ENCODE measurements around the gene MUC3A.
"Not testable (repeated sequence)": the region's sequence is repeated elsewhere in the genome, so short reads cannot be mapped to it uniquely, and the experiment has no call there.

Gene MUC3A

DNA sequence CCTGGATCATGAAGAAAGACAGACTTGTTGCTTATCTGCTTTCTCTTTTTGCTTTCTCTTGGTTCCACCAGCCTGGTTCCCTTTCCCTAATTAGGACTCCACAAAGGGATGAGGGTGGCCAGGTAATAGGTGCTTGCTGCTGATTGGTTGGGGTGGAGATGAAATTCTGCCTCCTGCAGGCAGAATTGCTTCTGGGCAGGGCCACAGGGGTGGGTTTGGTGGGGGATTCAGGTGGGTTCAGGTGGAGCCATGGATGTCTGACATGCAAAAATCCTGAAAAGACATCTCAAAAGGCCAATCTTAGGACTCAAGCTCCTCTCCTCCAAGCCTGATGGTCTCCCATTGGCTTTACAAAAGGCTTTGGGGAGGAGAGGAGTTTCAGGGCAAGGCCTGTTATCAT is 28.3 kb upstream of the MUC3A start:
- Histone ChIP-seq H3K9me3 (ENCODE audit: insufficient read depth, low read depth, low read length) (no peaks in the 10 kb centered on the region), H3K4me3 (ENCODE audit: low read length) (no peak overlapping the region), H3K27ac (ENCODE audit: low read depth, low read length) (no peak overlapping the region), H3K27me3 (ENCODE audit: insufficient read depth, low read length) (no peaks in the 10 kb centered on the region), H3K9ac (ENCODE audit: low read depth, low read length) (no peak overlapping the region), H3K36me3 (ENCODE audit: insufficient read depth, low read length) (no peaks in the 10 kb centered on the region), H3K4me1 (ENCODE audit: insufficient read depth, low read length) (no peaks in the 10 kb centered on the region)

- not testable (repeated sequence) for H3K4me1 ChIP-seq (ENCODE audit: insufficient read depth, low read length); H3K36me3 ChIP-seq (ENCODE audit: insufficient read depth, low read length); H3K27me3 ChIP-seq (ENCODE audit: insufficient read depth, low read length); H3K4me3 ChIP-seq (ENCODE audit: low read length); H3K27ac ChIP-seq (ENCODE audit: low read depth, low read length); H3K9ac ChIP-seq (ENCODE audit: low read depth, low read length); H3K9me3 ChIP-seq (ENCODE audit: insufficient read depth, low read depth, low read length)
- 51% methylated on average over 4 of the region's 4 CpGs for WGBS
Observed at GRCh38 chr7:100923616-100924015, 25.7 kb upstream of the MUC3A start.

DNA sequence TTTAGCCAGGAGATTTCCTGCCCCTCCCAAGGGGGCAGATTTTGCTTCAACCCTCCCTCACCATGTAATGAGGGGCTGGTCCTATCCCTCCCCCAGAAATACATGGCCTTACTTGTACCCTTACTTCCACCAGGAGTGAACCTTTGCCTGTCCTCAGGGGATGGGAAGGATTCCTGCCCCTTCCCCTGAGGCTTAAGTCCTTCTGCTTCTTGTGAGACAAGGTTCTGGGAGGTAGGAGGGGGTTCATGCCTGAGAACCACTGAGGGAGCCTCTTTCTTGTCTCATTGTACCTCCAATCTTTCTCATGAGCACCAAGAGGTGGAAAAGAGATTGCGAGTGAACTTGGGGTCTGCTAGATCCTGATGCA is 19.5 kb upstream of the MUC3A start:
- Histone ChIP-seq H3K9ac (ENCODE audit: low read depth, low read length) (peak overlapping the region; percentile 65), H3K36me3 (ENCODE audit: insufficient read depth, low read length) (0 out of 2 replicates have a peak, but pooled peaks cover 3% of the 10 kb centered on the region), H3K9me3 (ENCODE audit: insufficient read depth, low read depth, low read length) (peaks cover 6% of the 10 kb centered on the region), H3K4me1 (ENCODE audit: insufficient read depth, low read length) (peaks cover 21% of the 10 kb centered on the region), H3K27ac (ENCODE audit: low read depth, low read length) (peak overlapping the region; percentile 96), H3K27me3 (ENCODE audit: insufficient read depth, low read length) (no peaks in the 10 kb centered on the region), H3K4me3 (ENCODE audit: low read length) (peak overlapping the region; percentile 22; the same call in 1 of the 2 replicates)
- WGBS = 94% methylated on average over 1 of the region's 1 CpG

DNA sequence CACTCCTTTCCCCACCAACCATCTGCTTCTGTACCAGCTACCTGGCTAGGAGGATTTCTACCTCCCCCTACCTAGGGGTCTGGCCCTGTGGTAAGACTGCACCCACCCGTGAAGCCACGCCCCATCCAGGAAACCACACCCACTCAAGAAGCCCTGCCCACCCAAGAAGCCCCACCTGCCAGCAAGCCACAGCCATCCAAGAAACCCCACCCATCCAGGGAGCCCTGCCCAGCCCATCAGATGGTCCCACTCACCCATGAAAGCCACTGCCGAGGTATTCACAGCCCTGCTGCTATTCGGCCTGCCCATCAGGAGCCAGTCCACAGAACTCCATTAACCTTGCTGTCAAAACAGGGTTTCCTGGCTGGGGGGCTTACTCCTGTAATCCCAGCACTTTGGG is 15.6 kb upstream of the MUC3A start:
- Histone ChIP-seq H3K27ac (ENCODE audit: low read depth, low read length) (no peak overlapping the region), H3K36me3 (ENCODE audit: insufficient read depth, low read length) (0 out of 2 replicates have a peak, but pooled peaks cover 3% of the 10 kb centered on the region), H3K4me3 (ENCODE audit: low read length) (no peak overlapping the region), H3K4me1 (ENCODE audit: insufficient read depth, low read length) (peaks cover 13% of the 10 kb centered on the region), H3K9me3 (ENCODE audit: insufficient read depth, low read depth, low read length) (peaks cover 6% of the 10 kb centered on the region), H3K9ac (ENCODE audit: low read depth, low read length) (no peak overlapping the region), H3K27me3 (ENCODE audit: insufficient read depth, low read length) (no peaks in the 10 kb centered on the region)
- 84% methylated on average over 4 of the region's 4 CpGs for WGBS

DNA sequence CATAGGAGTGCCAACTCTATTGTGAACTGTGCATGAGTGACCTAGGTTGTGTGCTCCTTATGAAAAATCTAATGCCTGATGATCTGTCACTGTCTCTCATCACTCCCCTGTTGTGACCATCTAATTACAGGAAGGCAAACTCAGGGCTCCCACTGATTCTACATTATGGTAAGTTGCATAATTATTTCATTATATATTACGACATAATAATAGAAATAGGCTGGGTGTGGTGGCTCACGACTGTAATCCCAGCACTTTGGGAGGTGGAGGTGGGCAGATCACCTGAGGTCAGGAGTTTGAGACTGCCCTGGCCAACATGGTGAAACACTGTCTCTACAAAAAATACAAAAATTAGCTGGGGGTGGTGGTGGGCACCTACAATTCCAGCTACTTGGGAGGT is 14.0 kb upstream of the MUC3A start:
- not testable (repeated sequence) for H3K36me3 ChIP-seq (ENCODE audit: insufficient read depth, low read length); H3K4me1 ChIP-seq (ENCODE audit: insufficient read depth, low read length); H3K4me3 ChIP-seq (ENCODE audit: low read length); H3K27me3 ChIP-seq (ENCODE audit: insufficient read depth, low read length); H3K27ac ChIP-seq (ENCODE audit: low read depth, low read length); H3K9me3 ChIP-seq (ENCODE audit: insufficient read depth, low read depth, low read length); H3K9ac ChIP-seq (ENCODE audit: low read depth, low read length)
- no CpG with 5 or more reads among the region's 2 CpGs for WGBS

DNA sequence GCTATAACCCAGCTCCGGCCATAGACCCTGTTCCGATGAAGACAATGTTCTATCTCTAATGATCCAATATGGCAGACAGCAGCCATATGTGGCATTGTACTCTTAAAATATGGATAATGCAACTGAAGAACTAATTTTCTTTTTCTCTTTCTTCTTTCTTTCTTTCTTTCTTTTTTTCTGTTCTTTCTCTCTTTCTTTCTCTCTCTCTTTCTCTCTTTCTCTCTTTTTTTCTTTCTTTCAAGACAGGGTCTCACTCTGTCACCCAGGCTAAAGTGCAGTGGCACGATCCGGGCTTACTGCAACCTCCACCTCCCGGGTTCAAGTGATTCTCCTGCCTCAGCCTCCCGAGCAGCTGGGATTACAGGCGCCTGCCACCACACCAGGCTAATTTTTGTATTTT is 13.2 kb upstream of the MUC3A start:
- not testable (repeated sequence) for H3K4me3 ChIP-seq (ENCODE audit: low read length); H3K27ac ChIP-seq (ENCODE audit: low read depth, low read length); H3K4me1 ChIP-seq (ENCODE audit: insufficient read depth, low read length); H3K27me3 ChIP-seq (ENCODE audit: insufficient read depth, low read length); H3K36me3 ChIP-seq (ENCODE audit: insufficient read depth, low read length); H3K9me3 ChIP-seq (ENCODE audit: insufficient read depth, low read depth, low read length); H3K9ac ChIP-seq (ENCODE audit: low read depth, low read length)
- 97% methylated on average over 7 of the region's 7 CpGs for WGBS

GRCh38 chr7:100942045-100942774 is 7.1 kb upstream of the MUC3A start:
- H3K9ac ChIP-seq (ENCODE audit: low read depth, low read length) = no peak overlapping the region
- peaks cover 4% of the 10 kb centered on the region for H3K9me3 ChIP-seq (ENCODE audit: insufficient read depth, low read depth, low read length)
- H3K27ac ChIP-seq (ENCODE audit: low read depth, low read length) = no peak overlapping the region
- no peaks in the 10 kb centered on the region for H3K27me3 ChIP-seq (ENCODE audit: insufficient read depth, low read length)
- H3K36me3 ChIP-seq (ENCODE audit: insufficient read depth, low read length) = no peaks in the 10 kb centered on the region
- H3K4me1 ChIP-seq (ENCODE audit: insufficient read depth, low read length) = 0 out of 2 replicates have a peak, but pooled peaks cover 7% of the 10 kb centered on the region
- WGBS = 94% methylated on average over 7 of the region's 9 CpGs
- H3K4me3 ChIP-seq (ENCODE audit: low read length) = no peak overlapping the region

- 54% methylated on average over 5 of the region's 5 CpGs for WGBS
- H3K9me3 ChIP-seq (ENCODE audit: insufficient read depth, low read depth, low read length) = peaks cover 4% of the 10 kb centered on the region
- no peak overlapping the region for H3K4me3 ChIP-seq (ENCODE audit: low read length)
- H3K36me3 ChIP-seq (ENCODE audit: insufficient read depth, low read length) = no peaks in the 10 kb centered on the region
- no peak overlapping the region for H3K9ac ChIP-seq (ENCODE audit: low read depth, low read length)
- H3K27me3 ChIP-seq (ENCODE audit: insufficient read depth, low read length) = no peaks in the 10 kb centered on the region
- H3K27ac ChIP-seq (ENCODE audit: low read depth, low read length) = peak overlapping the region; percentile 63; the same call in 1 of the 2 replicates
- 0 out of 2 replicates have a peak, but pooled peaks cover 7% of the 10 kb centered on the region for H3K4me1 ChIP-seq (ENCODE audit: insufficient read depth, low read length)
Observed at GRCh38 chr7:100943693-100944092, 5.6 kb upstream of the MUC3A start.

GRCh38 chr7:100944138-100944537 is 5.2 kb upstream of the MUC3A start:
- whole genome bisulfite sequencing = 90% methylated on average over 4 of the region's 4 CpGs
- Histone ChIP-seq H3K4me3 (ENCODE audit: low read length) (no peak overlapping the region), H3K9ac (ENCODE audit: low read depth, low read length) (no peak overlapping the region), H3K9me3 (ENCODE audit: insufficient read depth, low read depth, low read length) (peaks cover 4% of the 10 kb centered on the region), H3K36me3 (ENCODE audit: insufficient read depth, low read length) (no peaks in the 10 kb centered on the region), H3K27ac (ENCODE audit: low read depth, low read length) (peak overlapping the region; percentile 63; the same call in 1 of the 2 replicates), H3K27me3 (ENCODE audit: insufficient read depth, low read length) (no peaks in the 10 kb centered on the region), H3K4me1 (ENCODE audit: insufficient read depth, low read length) (peaks cover 7% of the 10 kb centered on the region; the same call in 1 of the 2 replicates)

GRCh38 chr7:100946111-100946510 is 3.2 kb upstream of the MUC3A start:
- no peak overlapping the region for H3K9ac ChIP-seq (ENCODE audit: low read depth, low read length)
- no peak overlapping the region for H3K4me3 ChIP-seq (ENCODE audit: low read length)
- no peak overlapping the region for H3K27ac ChIP-seq (ENCODE audit: low read depth, low read length)
- H3K9me3 ChIP-seq (ENCODE audit: insufficient read depth, low read depth, low read length) = peaks cover 4% of the 10 kb centered on the region
- H3K4me1 ChIP-seq (ENCODE audit: insufficient read depth, low read length) = peaks cover 23% of the 10 kb centered on the region
- no peaks in the 10 kb centered on the region for H3K27me3 ChIP-seq (ENCODE audit: insufficient read depth, low read length)
- no peaks in the 10 kb centered on the region for H3K36me3 ChIP-seq (ENCODE audit: insufficient read depth, low read length)
- 95% methylated on average over 4 of the region's 4 CpGs for WGBS

DNA sequence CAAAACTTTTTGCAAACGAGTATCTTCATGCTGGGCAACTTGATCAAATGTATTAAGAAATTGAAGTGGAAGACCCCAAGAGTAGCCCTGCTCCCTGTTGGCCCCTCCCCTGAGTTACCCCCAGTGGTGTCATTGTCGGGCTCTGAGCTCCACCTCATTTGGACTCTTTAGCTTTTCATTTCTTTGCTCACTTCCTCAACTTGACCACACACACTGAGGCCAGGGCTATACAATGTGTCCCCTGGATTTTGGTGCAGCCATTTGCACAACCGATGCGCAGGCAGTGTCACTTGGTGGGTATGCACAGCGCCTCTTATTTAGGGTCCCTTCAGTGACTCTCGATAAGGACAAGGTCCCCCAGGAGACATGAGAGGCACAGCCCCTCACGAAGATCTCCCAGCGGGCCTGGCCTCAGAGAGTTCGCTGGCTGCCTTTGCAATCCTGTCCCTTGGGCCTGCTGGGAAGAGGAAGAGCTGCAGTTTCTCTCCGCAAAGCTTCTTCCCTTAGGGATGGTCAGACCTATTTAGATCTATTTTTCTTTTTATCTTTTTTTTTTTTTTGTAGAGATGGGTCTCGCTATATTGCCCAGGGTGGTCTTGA is 2.5 kb upstream of the MUC3A start:
- Histone ChIP-seq H3K9me3 (ENCODE audit: insufficient read depth, low read depth, low read length) (peaks cover 4% of the 10 kb centered on the region), H3K27ac (ENCODE audit: low read depth, low read length) (no peak overlapping the region), H3K36me3 (ENCODE audit: insufficient read depth, low read length) (no peaks in the 10 kb centered on the region), H3K4me1 (ENCODE audit: insufficient read depth, low read length) (peaks cover 23% of the 10 kb centered on the region), H3K9ac (ENCODE audit: low read depth, low read length) (no peak overlapping the region), H3K4me3 (ENCODE audit: low read length) (no peak overlapping the region), H3K27me3 (ENCODE audit: insufficient read depth, low read length) (no peaks in the 10 kb centered on the region)
- WGBS = 90% methylated on average over 10 of the region's 11 CpGs

All from HUES64 (cell line).